DOHH2 (cell line): Measurements from ENCODE around the gene NBEAL1.
"Not testable (repeated sequence)": the region's sequence is repeated elsewhere in the genome, so short reads cannot be mapped to it uniquely, and the experiment has no call there.

ENCODE experiments used
- EZH2phosphoT487 ChIP-seq: fragments of 200-600 bp; sonication (generic); IDR thresholded peaks from 2 replicates; pipeline ENCODE4 v1.6.1; 2017; ENCODE audit warnings: borderline replicate concordance, mild to moderate bottlenecking, antibody characterized with exemption, low read length, moderate library complexity, mixed read lengths
- TF ChIP-seq, protein P1 (sequence below): fragments of 200-600 bp; sonication (generic); IDR thresholded peaks from one replicate; pipeline ENCODE4 v1.5.1; 2014; ENCODE audit warnings: antibody characterized with exemption, mild to moderate bottlenecking, low read depth, low read length; ENCODE audit not compliant: poor library complexity, severe bottlenecking

DNA sequence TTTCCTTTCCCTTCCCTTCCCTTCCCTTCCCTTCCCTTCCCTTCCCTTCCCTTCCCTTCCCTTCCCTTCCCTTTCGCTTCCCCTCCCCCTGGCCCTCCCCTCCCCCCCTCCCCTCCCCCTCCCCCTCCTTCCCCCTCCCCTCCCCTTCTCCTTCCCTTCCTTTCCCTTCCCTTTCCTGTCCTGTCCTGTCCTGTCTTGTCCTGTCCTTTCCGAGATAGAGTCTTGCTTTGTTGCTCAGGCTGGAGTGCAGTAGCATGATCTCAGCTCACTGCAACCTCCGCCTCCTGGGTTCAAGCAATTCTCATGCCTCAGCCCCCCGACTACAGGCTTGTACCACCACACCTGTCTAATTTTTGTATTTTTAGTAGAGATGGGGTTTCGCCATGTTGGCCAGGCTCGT lies 24.5 kb downstream of the NBEAL1 start:
- TF ChIP-seq EZH2phosphoT487, result not testable (repeated sequence)
- TF ChIP-seq, protein P1, sequence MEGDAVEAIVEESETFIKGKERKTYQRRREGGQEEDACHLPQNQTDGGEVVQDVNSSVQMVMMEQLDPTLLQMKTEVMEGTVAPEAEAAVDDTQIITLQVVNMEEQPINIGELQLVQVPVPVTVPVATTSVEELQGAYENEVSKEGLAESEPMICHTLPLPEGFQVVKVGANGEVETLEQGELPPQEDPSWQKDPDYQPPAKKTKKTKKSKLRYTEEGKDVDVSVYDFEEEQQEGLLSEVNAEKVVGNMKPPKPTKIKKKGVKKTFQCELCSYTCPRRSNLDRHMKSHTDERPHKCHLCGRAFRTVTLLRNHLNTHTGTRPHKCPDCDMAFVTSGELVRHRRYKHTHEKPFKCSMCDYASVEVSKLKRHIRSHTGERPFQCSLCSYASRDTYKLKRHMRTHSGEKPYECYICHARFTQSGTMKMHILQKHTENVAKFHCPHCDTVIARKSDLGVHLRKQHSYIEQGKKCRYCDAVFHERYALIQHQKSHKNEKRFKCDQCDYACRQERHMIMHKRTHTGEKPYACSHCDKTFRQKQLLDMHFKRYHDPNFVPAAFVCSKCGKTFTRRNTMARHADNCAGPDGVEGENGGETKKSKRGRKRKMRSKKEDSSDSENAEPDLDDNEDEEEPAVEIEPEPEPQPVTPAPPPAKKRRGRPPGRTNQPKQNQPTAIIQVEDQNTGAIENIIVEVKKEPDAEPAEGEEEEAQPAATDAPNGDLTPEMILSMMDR, result not testable (repeated sequence)
